ENCODE measurements around the gene IGFBPL1.
A peak's percentile ranks its signal among the peaks of the same experiment; 100 is the strongest.
"Not testable (repeated sequence)": the region's sequence is repeated elsewhere in the genome, so short reads cannot be mapped to it uniquely, and the experiment has no call there.

IGFBPL1 gene

DNA sequence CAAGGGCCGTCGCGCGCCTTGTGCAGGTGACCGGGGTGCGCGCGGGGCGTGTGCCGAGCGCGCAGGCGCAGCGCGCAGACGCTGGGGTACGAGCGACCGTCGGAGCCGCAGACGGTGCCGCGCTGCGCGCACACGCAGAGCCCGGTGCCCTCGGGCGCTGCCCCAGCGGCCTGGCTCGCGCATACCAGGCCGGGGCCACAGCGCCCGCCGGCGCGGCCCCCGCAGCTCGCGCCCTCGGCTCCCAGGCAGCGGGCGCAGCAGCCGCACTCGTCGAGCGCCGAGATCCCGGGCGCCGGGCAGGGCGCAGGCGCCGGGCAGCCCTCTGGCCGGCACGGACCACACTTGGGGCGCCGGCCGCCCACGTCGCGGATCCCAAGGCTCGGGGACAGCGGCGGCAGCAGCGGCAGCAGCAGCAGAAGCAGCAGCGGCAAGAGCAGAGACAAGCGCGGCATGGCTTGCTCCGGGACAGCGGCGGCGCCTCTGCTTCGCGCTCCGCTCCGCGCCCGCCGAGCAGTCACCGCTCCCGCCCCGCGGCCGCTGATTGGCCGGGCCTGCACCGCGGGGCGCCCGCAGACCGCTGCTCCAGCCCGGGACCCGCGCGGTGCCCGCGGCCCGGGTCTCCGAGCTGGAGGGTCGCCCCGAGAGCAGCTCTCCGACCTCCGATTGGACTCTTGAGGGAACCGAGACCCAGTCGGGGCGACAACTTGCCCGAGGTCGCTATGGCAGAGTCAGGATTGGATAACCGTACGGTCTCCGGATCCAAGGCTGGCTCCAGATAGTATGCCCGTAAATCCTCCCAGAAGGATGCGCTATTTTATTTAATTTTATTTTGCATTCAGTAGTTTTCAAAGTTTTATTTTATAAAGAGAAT, at the start of gene IGFBPL1:
IGFBPL1 (minus strand) TSS at position 482 of the 871 bp plus-strand sequence; CDS start at position 452, 30 bp downstream.
- FAIRE-seq = no peak
- DNase-seq (ENCODE audit: low spot score) = no peak

- FAIRE-seq = not testable (repeated sequence)
Measured at GRCh38 chr9:38472583-38473249, 48.5 kb upstream of the IGFBPL1 start.

DNA sequence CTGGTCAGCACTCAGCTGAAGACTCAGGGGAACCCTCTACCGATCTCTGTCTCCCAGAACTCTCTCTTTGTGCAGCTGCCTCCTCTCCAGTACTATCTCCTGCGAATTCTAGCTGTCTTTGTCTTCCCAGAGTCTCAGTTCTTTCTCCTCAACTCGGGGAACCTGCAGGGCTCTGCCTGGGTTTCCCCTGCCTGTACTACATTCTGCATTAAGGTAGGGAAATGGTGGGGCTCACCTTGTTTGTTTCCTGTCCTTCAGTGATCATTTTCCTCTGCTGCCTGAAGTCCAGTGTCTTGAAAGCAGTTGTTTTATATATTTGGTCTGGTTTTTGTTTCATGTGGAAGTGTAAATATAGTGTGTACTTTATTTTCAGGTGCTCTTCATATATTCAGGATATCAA, 43.1 kb upstream of the IGFBPL1 start:
- FAIRE-seq (no peak), DNase-seq (ENCODE audit: low spot score) (no peak)

More at GRCh38 chr9:38472583-38473249, 48.5 kb upstream of the IGFBPL1 start:
- not testable (repeated sequence) for DNase-seq (ENCODE audit: low spot score)

- DNase-seq (ENCODE audit: low spot score) = no peak
- no peak for FAIRE-seq
Measured at GRCh38 chr9:38453835-38454234, 29.6 kb upstream of the IGFBPL1 start.

DNA sequence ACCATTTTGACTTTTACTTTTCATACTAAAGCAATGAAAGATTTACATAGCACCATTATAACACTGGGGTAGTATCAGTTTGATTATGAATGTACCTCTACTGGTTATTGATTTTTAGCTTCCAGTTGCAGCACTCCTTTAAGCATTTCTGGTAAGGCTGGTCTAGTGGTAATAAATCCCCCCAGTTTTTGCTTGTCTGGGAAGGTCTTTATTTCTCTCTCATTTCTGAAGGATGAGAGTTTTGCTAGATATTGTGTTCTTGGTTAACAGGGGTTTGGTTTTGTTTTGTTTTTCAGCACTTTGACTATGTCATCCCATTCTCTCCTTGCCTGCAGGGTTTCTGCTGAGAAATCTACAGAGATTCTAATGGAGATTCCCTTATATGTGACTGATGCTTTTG, 26.9 kb upstream of the IGFBPL1 start:
- FAIRE-seq = no peak
- no peak for DNase-seq (ENCODE audit: low spot score)

DNA sequence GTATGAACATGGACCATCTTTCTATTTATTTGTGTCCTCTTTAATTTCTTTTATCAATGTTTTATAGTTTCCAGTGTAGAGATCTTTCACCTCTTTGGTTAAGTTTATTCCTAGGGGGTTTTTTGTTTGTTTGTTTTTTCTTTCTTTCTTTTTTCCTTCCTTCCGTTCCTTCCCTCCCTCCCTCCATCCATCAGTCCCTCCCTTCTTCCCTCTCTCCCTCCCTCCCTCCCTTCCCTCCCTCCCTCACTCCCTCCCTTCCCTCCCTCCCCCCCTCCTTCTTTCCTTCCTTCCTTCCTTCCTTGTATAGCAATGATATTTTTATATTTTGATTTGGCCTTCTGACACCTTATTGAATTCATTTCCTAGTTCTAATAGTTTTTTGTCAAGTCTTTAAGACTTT, 23.4 kb upstream of the IGFBPL1 start:
- DNase-seq (ENCODE audit: low spot score) = no peak
- no peak for FAIRE-seq

DNA sequence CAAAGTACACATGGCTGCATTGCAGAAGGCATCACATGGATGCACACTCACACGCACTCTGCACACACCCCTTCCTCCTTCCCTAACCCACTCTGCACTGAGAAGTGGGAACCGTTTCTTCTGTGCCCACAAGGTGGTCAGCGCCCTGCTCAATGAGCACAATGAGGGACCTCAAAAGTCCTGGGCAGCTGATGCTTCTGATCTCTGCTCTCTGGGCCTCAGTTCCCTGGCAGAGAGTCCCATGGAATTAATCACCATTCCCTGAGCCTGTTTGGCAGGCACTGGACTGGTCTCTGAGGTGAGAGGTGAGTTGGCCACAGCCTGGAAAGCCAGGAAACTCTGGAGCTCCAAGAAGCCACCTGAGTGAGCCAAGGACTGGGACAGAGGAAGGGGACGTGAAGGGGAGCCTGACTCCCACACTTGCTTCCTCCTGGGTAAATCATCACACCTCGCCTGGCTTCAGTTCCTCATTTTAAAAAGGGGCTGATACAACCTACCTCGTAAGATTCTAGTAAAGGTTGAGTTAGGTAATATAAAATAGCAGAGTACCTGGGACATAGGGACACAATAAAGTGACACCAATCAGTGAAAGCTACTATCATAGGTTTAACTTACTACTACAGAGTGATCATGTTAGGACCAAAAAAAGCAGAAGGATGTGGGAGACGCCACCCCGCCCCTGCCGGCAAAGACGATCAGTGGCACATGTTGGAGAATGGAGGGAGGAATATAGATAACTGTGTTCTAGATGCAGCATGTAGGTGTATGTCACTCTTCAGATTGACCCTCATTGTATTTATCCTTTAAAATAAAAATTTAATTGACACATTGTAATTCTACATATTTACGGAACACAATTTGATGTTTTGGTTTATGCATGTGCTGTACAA, 21.1 kb upstream of the IGFBPL1 start:
- DNase-seq (ENCODE audit: low spot score) = no peak
- no peak for FAIRE-seq

DNA sequence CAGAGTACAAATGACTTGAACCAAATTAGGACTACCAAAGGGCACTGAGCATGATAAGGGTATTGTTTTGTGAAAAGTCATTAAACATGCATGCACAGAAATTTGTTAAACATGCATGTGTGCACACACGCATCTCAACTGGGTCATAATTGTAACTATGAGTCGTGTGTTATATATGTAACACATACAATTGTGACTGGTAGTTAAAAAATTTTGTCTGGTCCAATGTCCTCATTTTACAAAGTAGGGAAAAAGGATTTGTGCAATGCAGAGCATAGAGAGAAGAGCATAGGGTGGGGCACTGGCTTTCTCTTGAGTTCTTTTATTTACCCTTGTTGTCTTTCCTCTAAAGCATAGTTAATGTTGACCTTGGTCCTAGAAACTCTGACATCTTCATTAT, 19.3 kb upstream of the IGFBPL1 start:
- DNase-seq (ENCODE audit: low spot score) (peak; percentile 10), FAIRE-seq (no peak)

DNA sequence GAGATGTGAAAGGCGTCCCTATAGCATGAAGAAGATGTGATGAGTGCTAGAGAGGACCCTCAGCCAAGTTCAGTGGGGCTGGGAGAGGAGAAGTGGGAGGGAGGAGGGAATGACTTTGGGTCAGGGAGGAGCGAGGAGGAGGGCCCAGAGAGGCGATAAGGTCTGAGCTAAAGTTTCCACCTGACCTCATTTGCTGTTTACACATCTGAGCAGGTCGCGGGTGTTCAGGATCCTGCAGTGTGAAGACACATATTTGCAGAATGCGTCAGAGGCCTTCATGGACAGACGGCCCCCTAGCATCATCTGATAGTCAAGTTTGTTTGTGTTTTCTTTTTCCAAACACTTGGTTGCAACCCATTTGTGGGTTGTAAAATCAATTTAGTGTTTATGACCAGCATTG, 18.9 kb upstream of the IGFBPL1 start:
- DNase-seq (ENCODE audit: low spot score) (no peak), FAIRE-seq (no peak)

DNA sequence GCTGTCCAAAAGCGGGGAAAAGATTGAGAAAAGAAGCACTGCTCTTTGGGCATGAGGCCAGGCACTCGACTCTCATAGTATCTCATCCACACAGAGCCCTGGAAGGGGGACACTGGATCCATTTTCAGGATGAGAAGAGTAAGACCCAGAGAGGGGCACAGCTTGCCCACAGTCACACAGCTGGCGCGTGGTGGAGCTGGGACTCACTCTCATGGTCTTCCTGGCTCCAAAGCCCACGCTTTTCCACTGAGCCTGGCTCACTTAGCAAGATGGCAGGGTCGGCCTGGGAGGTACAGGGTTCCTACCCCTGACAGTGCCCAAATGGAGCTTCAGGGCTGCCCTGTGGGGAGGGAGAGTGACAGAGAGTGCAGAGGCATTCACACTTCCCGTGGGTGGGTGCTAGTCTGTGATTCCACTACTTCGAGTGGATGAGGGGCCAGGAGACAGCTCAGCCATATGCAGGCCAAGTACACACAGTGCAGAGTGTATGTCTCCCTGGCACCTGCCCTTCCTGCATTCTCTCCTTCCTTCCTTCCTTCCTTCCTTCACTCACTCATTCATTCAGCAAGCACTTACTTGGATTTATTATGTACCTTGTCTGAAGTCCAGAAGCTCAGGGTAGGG, 18.3 kb upstream of the IGFBPL1 start:
- no peak for FAIRE-seq
- DNase-seq (ENCODE audit: low spot score) = no peak

DNA sequence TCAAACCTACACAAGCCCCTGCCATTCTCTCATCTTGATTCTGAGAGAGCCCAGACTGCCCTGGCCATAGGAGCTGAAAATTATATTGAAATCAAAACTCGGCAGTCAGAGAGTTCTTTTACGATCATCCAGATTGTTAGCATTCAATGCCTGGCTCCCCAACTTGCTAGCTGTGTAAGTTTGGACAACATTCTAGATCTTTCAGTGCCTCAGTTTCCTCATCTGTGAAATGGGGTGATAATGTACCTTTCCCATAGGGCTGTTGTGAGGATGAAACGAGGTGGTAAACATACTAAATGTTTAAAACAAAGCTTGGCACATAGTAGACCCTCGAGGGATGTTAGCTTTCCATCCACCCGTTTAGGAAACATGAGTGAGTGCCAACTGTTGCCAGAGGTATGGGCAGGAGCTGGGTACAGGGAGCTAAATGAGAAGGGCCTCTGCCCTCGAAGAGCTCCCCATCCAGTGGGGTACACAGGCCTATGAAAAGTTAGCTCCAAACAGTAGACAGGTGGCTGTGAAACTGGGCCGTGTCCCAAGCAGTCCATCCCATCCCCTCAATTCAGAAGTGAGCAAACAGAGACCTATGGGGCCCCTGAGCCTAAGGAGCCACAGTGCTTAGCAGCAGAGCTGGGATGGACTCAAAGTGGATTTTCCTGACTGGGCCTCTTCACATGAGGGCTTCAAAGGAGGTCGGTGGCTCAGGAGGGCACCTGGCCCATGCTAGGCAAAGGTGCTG, 17.3 kb upstream of the IGFBPL1 start:
- no peak for FAIRE-seq
- no peak for DNase-seq (ENCODE audit: low spot score)

DNA sequence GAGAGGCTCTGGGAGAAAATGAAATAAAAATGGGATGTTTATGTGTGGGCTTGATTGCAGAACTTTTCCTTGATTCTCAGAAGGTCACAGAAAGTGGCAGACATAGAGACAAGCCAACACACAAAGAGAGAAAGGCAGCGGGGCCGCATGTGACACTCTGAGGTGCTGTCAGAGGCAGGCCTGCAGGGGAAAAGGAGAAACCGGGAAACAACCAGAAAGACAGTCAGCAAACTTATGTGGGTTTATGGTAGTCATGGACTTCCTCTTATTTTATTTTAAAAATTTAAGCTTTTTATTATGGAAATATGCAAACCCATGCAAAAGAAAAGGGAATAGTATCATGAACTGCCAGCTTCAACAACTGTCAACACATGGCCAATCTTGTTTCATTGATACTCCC, 16.3 kb upstream of the IGFBPL1 start:
- FAIRE-seq (no peak), DNase-seq (ENCODE audit: low spot score) (no peak)

GRCh38 chr9:38439916-38440301, 15.7 kb upstream of the IGFBPL1 start:
- no peak for DNase-seq (ENCODE audit: low spot score)
- no peak for FAIRE-seq

GRCh38 chr9:38439291-38439915, 15.1 kb upstream of the IGFBPL1 start:
- no peak for FAIRE-seq
- no peak for DNase-seq (ENCODE audit: low spot score)

- DNase-seq (ENCODE audit: low spot score) (peak; percentile 25), FAIRE-seq (no peak)
Measured at GRCh38 chr9:38437193-38437823, 13.1 kb upstream of the IGFBPL1 start.

DNA sequence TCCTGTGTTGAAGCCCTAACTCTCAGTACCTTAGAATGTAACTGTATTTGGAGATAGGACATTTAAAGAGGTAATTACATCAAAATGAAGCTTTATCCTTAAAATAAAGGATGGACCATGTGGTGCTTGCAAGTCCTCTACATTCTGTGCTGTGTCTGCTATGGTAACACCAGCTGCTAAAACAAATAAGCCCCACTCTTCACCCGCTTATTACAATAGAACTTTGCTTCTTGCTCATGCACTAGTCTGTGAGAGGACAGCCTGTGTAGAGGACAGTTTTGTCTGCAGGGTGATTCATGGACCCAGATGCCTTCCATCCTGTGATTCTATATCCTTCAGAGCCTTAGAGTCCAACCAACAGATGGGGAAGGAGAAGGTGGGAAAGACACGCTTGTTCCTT, 12.5 kb upstream of the IGFBPL1 start:
- DNase-seq (ENCODE audit: low spot score) = no peak
- FAIRE-seq = no peak

DNA sequence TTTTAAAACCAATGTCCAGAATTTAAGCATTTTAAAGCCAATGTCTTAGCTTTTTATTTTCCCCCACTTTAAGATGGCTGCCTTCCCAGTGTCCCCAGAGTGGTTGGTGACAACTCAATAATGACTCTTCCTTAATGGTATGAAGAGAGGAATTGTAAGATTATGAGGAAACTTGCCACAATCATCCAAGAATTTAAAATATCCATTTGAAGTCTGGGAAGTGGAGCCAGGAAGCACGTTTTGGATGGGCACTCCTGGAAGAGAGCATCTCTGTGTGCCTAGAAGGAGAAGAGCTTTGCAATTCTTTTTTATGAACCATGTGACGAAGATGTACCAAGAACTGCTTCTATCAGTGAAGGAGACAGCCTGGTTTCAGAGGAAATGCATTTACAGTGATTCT, 11.3 kb upstream of the IGFBPL1 start:
- FAIRE-seq (no peak), DNase-seq (ENCODE audit: low spot score) (peak; percentile 16)

GRCh38 chr9:38434853-38435252, 10.6 kb upstream of the IGFBPL1 start:
- DNase-seq (ENCODE audit: low spot score) (no peak), FAIRE-seq (no peak)

GRCh38 chr9:38434365-38434764, 10.1 kb upstream of the IGFBPL1 start:
- DNase-seq (ENCODE audit: low spot score) (no peak), FAIRE-seq (no peak)
